ENCODE results near the gene PCED1B. TPM values are rescaled to one million over a fixed set of nuclear protein-coding genes. Genes with fewer than 3 reads are reported as not detected.
"Not testable (repeated sequence)": the region's sequence is repeated elsewhere in the genome, so short reads cannot be mapped to it uniquely, and the experiment has no call there.

Gene PCED1B
- total and polyA plus RNA-seq, 2 experiments from 2014 or later, result 0.45 to 0.80 TPM

DNA sequence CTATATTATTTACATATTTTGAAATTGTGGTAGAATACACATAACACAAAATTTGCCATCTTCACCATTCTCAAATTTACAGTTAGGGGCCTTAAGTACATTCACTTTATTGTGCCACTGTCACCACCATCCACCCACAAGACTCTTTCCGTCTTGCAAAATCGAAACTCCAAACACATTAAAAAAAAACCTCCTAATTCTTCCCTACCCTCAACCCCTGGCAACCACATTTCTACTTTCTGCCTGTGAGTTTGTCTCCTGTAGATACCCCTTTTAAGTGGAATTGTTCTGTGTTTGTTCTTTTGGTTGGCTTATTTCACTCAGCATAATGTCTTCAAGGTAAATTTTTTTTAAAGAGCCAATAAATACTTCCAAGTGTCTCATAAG lies 32.0 kb downstream of the PCED1B start:
- Histone ChIP-seq H3K27me3 (no peaks in the 10 kb centered on the region), H3K36me3 (no peaks in the 10 kb centered on the region), H3K27ac (no peak overlapping the region), H3K4me1 (ENCODE audit: low read depth) (no peaks in the 10 kb centered on the region), H3K9me3 (ENCODE audit: low read depth) (no peaks in the 10 kb centered on the region), H3K4me3 (no peak overlapping the region)
- TF ChIP-seq, protein P1, sequence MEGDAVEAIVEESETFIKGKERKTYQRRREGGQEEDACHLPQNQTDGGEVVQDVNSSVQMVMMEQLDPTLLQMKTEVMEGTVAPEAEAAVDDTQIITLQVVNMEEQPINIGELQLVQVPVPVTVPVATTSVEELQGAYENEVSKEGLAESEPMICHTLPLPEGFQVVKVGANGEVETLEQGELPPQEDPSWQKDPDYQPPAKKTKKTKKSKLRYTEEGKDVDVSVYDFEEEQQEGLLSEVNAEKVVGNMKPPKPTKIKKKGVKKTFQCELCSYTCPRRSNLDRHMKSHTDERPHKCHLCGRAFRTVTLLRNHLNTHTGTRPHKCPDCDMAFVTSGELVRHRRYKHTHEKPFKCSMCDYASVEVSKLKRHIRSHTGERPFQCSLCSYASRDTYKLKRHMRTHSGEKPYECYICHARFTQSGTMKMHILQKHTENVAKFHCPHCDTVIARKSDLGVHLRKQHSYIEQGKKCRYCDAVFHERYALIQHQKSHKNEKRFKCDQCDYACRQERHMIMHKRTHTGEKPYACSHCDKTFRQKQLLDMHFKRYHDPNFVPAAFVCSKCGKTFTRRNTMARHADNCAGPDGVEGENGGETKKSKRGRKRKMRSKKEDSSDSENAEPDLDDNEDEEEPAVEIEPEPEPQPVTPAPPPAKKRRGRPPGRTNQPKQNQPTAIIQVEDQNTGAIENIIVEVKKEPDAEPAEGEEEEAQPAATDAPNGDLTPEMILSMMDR (IDR thresholded peaks at IDR 0.05; ENCODE audit: low read depth, low read length), result no peak
- no peak for DNase-seq (ENCODE audit: low read depth in 1 of 2, low spot score in 1 of 2)

DNA sequence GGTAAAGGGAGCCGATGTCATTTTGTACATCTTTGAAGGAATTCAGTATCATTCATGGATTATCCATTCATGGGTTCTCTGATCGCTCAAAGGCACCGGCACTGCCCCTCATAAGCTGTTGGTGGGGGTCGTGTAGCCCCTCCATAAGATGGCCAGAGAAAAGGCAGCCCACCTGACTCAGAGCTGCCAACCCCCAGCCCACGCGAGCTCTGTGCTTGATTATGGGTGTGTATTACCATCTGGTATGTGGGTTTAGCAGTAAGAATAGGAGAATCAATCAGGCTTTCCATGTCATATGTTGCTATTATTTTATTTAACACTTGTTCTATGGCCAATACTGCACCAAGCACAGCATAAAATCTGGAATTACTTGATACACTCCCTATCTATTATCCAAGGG lies 32.4 kb downstream of the PCED1B start:
- H3K27me3 ChIP-seq, result no peaks in the 10 kb centered on the region

DNA sequence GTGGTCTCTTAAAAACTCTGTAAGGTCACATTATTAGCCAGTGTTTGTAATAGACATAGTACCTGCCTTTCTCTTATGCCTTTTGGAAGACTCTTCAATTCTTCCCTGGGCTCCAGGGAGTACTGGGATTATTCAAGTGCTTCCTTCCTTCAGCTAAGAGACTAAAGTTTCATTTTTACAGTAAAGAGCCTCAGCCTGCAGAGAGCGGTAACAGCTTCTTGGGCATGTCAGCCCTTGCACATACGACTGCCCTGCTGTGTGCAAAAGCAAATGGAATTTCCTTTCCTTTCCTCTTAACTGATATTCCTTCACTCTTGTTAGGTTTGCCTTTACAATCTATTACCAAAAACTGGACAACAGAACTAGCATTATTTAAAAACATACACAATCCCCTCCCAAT lies 33.3 kb downstream of the PCED1B start:
- Histone ChIP-seq H3K27me3 (no peaks in the 10 kb centered on the region), H3K9me3 (ENCODE audit: low read depth) (no peaks in the 10 kb centered on the region), H3K4me3 (no peak overlapping the region), H3K36me3 (no peaks in the 10 kb centered on the region), H3K4me1 (ENCODE audit: low read depth) (no peaks in the 10 kb centered on the region), H3K27ac (no peak overlapping the region)
- TF ChIP-seq, protein P1 (IDR thresholded peaks at IDR 0.05; ENCODE audit: low read depth, low read length), result no peak
- no peak for DNase-seq (ENCODE audit: low read depth in 1 of 2, low spot score in 1 of 2)

More for the DNA sequence above, 32.4 kb downstream of the PCED1B start:
- H3K27ac ChIP-seq, result no peak overlapping the region
- DNase-seq (ENCODE audit: low read depth in 1 of 2, low spot score in 1 of 2), result no peak
- TF ChIP-seq, protein P1 (IDR thresholded peaks at IDR 0.05; ENCODE audit: low read depth, low read length), result no peak
- no peaks in the 10 kb centered on the region for H3K9me3 ChIP-seq (ENCODE audit: low read depth)
- H3K4me3 ChIP-seq, result no peak overlapping the region
- no peaks in the 10 kb centered on the region for H3K4me1 ChIP-seq (ENCODE audit: low read depth)
- no peaks in the 10 kb centered on the region for H3K36me3 ChIP-seq

DNA sequence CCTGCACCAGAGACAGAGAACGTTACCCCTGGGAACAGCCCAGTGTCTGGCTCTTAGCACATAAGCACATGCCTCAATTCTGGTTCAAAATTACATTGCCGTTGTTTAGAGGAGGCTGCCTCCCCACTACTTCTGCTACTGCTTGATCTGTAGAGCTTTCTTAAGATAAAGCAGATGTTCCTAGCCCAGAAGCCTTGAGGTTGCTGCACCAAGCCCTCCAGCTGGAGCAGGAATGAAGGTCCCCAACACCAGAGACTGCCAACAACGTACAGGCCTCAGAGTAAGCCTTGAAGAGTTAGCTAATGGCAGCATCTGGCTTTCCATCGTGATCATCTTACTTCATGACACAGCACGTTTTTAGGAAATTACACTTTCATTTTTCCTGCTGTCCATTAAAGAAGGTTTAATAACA lies 35.1 kb downstream of the PCED1B start:
- H3K27ac ChIP-seq, result no peak overlapping the region
- no peak for DNase-seq (ENCODE audit: low read depth in 1 of 2, low spot score in 1 of 2)
- H3K36me3 ChIP-seq, result no peaks in the 10 kb centered on the region
- no peaks in the 10 kb centered on the region for H3K27me3 ChIP-seq
- no peak overlapping the region for H3K4me3 ChIP-seq
- H3K9me3 ChIP-seq (ENCODE audit: low read depth), result no peaks in the 10 kb centered on the region
- H3K4me1 ChIP-seq (ENCODE audit: low read depth), result no peaks in the 10 kb centered on the region
- TF ChIP-seq, protein P1 (IDR thresholded peaks at IDR 0.05; ENCODE audit: low read depth, low read length), result no peak

DNA sequence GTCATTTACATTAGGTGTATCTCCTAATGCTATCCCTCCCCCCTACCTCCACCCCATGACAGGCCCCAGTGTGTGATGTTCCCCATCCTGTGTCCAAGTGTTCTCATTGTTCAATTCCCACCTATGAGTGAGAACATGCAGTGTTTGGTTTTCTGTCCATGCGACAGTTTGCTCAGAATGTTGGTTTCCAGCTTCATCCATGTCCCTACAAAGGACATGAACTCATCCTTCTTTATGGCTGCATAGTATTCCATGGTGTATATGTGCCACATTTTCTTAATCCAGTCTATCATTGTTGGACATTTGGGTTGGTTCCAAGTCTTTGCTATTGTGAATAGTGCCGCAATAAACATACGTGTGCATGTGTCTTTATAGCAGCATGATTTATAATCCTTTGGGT lies 37.9 kb downstream of the PCED1B start:
- not testable (repeated sequence) for H3K4me1 ChIP-seq (ENCODE audit: low read depth); DNase-seq (ENCODE audit: low read depth in 1 of 2, low spot score in 1 of 2); H3K4me3 ChIP-seq; H3K36me3 ChIP-seq; H3K27ac ChIP-seq; H3K9me3 ChIP-seq (ENCODE audit: low read depth); H3K27me3 ChIP-seq

DNA sequence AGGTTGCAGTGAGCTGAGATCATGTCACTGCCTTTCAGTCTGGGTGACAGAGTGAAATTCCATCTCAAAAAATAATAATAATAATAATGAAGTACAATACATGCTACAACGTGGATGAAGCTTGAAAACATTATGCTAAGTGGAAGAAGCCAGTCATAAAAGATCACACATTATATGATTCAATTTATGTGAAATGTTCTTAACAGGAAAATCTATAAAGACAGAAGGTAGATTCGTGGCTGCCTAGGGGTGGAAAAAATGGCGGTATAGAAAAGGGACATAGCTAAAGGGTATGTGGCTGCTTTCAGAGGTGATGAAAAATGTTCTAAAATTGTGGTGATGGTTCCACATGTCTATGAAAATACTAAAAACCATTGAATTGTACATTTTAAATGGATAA lies 41.3 kb downstream of the PCED1B start:
- H3K27ac ChIP-seq, result no peak overlapping the region

More for the DNA sequence above, 41.3 kb downstream of the PCED1B start:
- DNase-seq (ENCODE audit: low read depth in 1 of 2, low spot score in 1 of 2), result no peak
- Histone ChIP-seq H3K9me3 (ENCODE audit: low read depth) (no peaks in the 10 kb centered on the region), H3K36me3 (no peaks in the 10 kb centered on the region), H3K4me1 (ENCODE audit: low read depth) (no peaks in the 10 kb centered on the region), H3K4me3 (no peak overlapping the region), H3K27me3 (no peaks in the 10 kb centered on the region)
- TF ChIP-seq, protein P1 (IDR thresholded peaks at IDR 0.05; ENCODE audit: low read depth, low read length), result no peak

All from cardiac muscle cell (in vitro differentiated cells and primary cell).